COLO668 (cell line): ENCODE data around the gene UPK1B.

Experiments
- DNase-seq: peaks from one replicate; lab custom pipeline; 2025; ENCODE audit not compliant: unreplicated experiment; lab: John Stamatoyannopoulos, UW

UPK1B gene

GRCh38 chr3:119245778-119246177 lies 72.4 kb downstream of the UPK1B start:
- DNase-seq: peak; percentile 0
